Subcutaneous adipose tissue (tissue), 4 donors: ENCODE measurements around the gene HMX1. TPM values are rescaled to one million over a fixed set of nuclear protein-coding genes. Genes with fewer than 3 reads are reported as not detected.

Source experiments
- CTCF ChIP-seq: fragments of 450-650 bp; IDR thresholded peaks from one replicate; pipeline ENCODE4 v1.5.1; 2016; ENCODE audit warnings: low read depth, mild to moderate bottlenecking, control low read depth, antibody characterized with exemption, moderate library complexity
- total RNA-seq, 4 donors: library from RNA; depleted of rRNA; stranded (reverse); fragments of >200 nt; gene quantifications; one replicate each; pipeline ENCODE4 v1.1.0, GENCODE V29; 2016

HMX1 gene
- total RNA-seq, 4 donors from 2014 or later: not detected

DNA sequence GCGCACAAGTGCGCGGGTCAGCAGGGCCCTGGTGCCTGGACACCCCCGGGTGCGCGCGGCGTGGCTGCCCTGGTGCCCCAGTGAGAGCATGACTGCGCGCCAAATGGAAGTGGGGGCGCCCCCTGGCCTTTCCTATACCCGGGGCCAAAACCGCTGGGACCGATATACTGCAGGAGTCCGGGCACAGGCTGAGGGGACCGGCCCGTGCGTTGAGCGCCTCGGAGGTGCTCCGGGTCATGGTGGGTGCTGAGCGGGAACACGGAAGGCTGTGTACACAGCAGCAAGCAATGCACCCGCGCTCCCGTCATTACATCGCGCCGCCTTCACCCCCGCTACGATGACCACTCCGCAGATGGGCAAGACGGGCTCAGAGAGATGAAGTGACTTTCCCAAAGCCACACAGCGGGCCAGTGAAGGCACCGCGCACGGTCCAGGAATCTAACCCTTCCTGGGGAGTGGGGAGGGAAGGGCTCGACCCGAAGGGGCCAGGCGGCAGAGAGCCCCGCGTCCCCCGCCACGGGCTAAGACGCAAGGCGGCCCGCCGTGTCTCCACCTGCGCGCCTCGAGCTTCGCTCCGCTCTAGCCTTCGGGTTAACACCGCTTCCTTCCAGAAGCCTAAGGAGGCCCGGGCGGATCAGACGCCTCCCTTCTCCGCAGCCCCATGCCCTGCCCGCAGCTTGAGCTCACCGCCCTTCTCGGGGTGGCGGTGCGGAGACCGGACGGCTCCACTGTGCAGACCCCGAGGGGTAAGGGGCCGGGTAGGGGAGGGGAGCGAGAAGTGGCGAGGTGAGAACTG, 11.3 kb downstream of the HMX1 start:
- TF ChIP-seq CTCF: no peak

DNA sequence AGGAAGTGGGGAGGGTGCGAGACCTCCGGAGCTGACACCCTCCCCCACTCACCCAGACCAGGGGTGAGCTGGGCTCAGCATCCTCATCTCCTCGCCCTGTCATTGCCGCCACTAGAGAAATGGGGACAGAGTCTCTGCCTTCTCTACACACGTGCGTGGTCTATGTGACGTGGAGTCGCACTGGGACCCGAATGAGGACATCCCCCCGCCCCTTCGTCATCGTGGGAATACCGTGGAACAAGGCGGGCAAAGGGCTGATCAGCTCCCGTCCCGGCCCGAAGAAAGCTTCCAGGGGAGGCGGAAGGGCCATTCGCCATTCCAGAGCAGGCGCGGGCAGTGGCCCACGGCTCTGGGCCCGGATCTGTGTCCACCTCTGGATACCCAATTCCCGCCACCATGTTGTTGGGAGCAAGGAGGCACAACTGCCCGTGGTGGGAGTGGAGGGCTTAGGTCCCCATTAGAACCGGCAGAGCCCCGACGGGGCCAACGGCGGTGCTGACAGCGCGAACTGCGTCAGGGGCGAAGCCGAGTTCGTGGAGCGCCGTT, 12.0 kb downstream of the HMX1 start:
- no peak for TF ChIP-seq CTCF

- no peak for TF ChIP-seq CTCF
Measured at GRCh38 chr4:8858701-8859210, 12.9 kb downstream of the HMX1 start.

GRCh38 chr4:8857766-8858700, 13.6 kb downstream of the HMX1 start:
- TF ChIP-seq CTCF: no peak

DNA sequence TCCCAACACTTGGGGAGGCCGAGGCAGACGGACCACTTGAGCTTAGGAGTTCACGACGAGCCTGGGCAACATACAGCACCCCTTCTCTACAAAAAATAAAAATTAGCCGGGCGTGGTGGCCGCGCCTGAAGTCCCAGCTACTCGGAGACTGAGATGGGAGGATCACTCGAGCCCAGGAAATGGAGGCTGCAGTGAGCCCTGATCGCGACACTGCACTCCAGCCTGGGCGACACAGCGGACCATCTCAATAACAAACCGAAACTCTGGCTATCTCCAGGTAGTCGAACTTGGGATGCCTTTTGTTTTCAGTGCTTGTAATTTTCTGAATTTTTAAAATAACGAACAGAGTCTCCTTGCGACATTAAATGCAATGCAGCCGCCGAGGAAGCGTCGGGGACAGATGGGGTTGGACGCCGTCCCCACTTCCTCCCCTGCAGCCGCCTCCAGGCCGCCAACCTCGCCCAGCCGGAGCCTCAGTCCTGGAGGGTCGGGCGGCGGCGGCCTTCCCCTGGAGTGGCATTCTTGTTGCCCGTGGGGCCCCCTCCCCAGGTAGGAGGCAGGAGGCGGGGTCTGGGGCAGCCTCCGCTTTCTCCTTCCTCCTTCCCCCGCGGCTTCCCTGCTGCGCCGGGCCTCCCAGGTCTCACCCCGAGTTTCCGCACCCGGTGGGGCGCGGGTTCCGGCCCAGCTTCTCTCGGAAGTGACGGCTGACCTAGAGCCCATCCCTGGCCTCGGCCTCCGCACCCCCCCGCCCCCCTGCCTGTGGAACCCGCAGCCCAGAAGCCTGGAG, 14.6 kb downstream of the HMX1 start:
- no peak for TF ChIP-seq CTCF

DNA sequence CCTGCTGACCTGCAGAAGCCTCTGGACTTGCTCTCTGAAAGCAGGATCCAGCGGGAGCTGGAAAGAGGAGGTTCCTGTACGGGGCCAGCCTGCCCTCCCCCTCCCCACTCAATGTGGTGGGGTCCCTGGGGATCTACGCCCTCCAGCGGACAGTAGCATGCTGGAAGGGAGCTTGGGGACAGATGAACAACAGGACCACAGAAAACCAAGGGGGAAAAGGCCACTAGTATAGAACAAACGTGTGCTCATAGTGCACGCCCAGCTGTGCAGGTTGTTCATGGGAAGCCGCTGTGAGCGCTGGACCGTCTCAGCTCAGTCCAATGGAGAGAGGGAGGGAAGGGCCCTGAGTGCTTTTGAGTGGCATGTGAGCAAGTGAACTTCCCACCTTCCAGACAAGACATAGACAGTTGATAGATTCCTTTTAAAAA, 15.8 kb downstream of the HMX1 start:
- no peak for TF ChIP-seq CTCF
